ENCODE measurements around the gene ZNF500.

Gene ZNF500

GRCh38 chr16:4801962-4802658, 35.1 kb upstream of the ZNF500 start, which contains the start of gene ROGDI:
Gene ROGDI, minus strand, starts transcription at chr16:4802633. Its CDS starts 62 bp downstream, at chr16:4802571.
- Histone ChIP-seq H3K4me2 (ENCODE audit: low read length, poor library complexity, severe bottlenecking) (peak within 1 kb of the TSS; percentile 88), H3K27ac (ENCODE audit: low read length, poor library complexity, severe bottlenecking) (peak within 1 kb of the TSS; percentile 64), H3K14ac (ENCODE audit: low read length in 2 of 2) (peak within 1 kb of the TSS in 1 of 2 experiments; percentile 74), H3K4ac (ENCODE audit: low read depth in 1 of 2, low read length in 2 of 2) (peak within 1 kb of the TSS; percentile 56 to 80), H2BK12ac (ENCODE audit: low read length in 2 of 2) (peak within 1 kb of the TSS in 1 of 2 experiments; percentile 23), H3K4me3 (ENCODE audit: insufficient read depth in 1 of 2, low read depth in 1 of 2, low read length in 2 of 2) (peak within 1 kb of the TSS; percentile 84 to 90), H3K27me3 (ENCODE audit: control insufficient read depth in 1 of 2, insufficient read depth in 1 of 2, low read length in 2 of 2) (no peaks in the 10 kb centered on the region), H4K8ac (ENCODE audit: low read length) (peak within 1 kb of the TSS; percentile 46), H2AFZ (ENCODE audit: low read depth, low read length) (peak within 1 kb of the TSS; percentile 99), H2BK120ac (ENCODE audit: low read depth, low read length) (no peak within 1 kb of the TSS), H2AK5ac (ENCODE audit: low read length, severe bottlenecking) (no peak within 1 kb of the TSS), H3K23ac (ENCODE audit: low read length in 2 of 2) (peak within 1 kb of the TSS in 1 of 2 experiments; percentile 66), H3K9ac (ENCODE audit: low read length) (peak within 1 kb of the TSS; percentile 89), H3K36me3 (ENCODE audit: control insufficient read depth in 1 of 2, insufficient read depth in 2 of 2, low read depth in 1 of 2, low read length in 2 of 2) (peaks cover 42 to 70% of the 10 kb centered on the region in 2 experiments), H3K9me3 (ENCODE audit: control insufficient read depth, low read length) (no peaks in the 10 kb centered on the region), H4K91ac (ENCODE audit: low read length) (peak within 1 kb of the TSS; percentile 18), H3K18ac (ENCODE audit: low read depth in 1 of 2, low read length in 2 of 2) (peak within 1 kb of the TSS; percentile 80 to 88), H3K4me1 (ENCODE audit: control insufficient read depth, insufficient read depth, low read depth, low read length) (peaks cover 10% of the 10 kb centered on the region), H3K79me1 (replicated peaks; ENCODE audit: low read length, poor library complexity, severe bottlenecking) (peaks cover 14% of the 10 kb centered on the region), H2BK5ac (ENCODE audit: low read depth, low read length, poor library complexity, severe bottlenecking) (peak within 1 kb of the TSS; percentile 79), H2BK15ac (ENCODE audit: low read depth, poor library complexity, severe bottlenecking) (peak within 1 kb of the TSS; percentile 99)
- WGBS: under 1% methylated on average over 33 of the region's 70 CpGs
- peak; percentile 42 for DNase-seq

- H2AK5ac ChIP-seq (ENCODE audit: low read length, severe bottlenecking): no peak overlapping the region
- peak overlapping the region in 1 of 2 experiments; percentile 4 for H3K4ac ChIP-seq (ENCODE audit: low read depth in 1 of 2, low read length in 2 of 2)
- H3K18ac ChIP-seq (ENCODE audit: low read depth in 1 of 2, low read length in 2 of 2): no peak overlapping the region
- H3K4me3 ChIP-seq (ENCODE audit: insufficient read depth in 1 of 2, low read depth in 1 of 2, low read length in 2 of 2): peak overlapping the region; percentile 84 to 90
- peak overlapping the region; percentile 89 for H3K9ac ChIP-seq (ENCODE audit: low read length)
- H3K79me1 ChIP-seq (replicated peaks; ENCODE audit: low read length, poor library complexity, severe bottlenecking): peaks cover 14% of the 10 kb centered on the region
- peaks cover 10% of the 10 kb centered on the region for H3K4me1 ChIP-seq (ENCODE audit: control insufficient read depth, insufficient read depth, low read depth, low read length)
- 68% methylated on average over 23 of the region's 29 CpGs for WGBS
- peak overlapping the region; percentile 99 for H2AFZ ChIP-seq (ENCODE audit: low read depth, low read length)
- H4K8ac ChIP-seq (ENCODE audit: low read length): peak overlapping the region; percentile 46
- H3K9me3 ChIP-seq (ENCODE audit: control insufficient read depth, low read length): no peaks in the 10 kb centered on the region
- peak overlapping the region; percentile 18 for H4K91ac ChIP-seq (ENCODE audit: low read length)
- no peak overlapping the region for H2BK120ac ChIP-seq (ENCODE audit: low read depth, low read length)
- peak overlapping the region in 1 of 2 experiments; percentile 60 for H3K23ac ChIP-seq (ENCODE audit: low read length in 2 of 2)
- no peak overlapping the region for H2BK12ac ChIP-seq (ENCODE audit: low read length in 2 of 2)
- no peak overlapping the region for H3K14ac ChIP-seq (ENCODE audit: low read length in 2 of 2)
- H3K27me3 ChIP-seq (ENCODE audit: control insufficient read depth in 1 of 2, insufficient read depth in 1 of 2, low read length in 2 of 2): no peaks in the 10 kb centered on the region
- H3K27ac ChIP-seq (ENCODE audit: low read length, poor library complexity, severe bottlenecking): peak overlapping the region; percentile 25
- DNase-seq: no peak
- H2BK5ac ChIP-seq (ENCODE audit: low read depth, low read length, poor library complexity, severe bottlenecking): no peak overlapping the region
- peak overlapping the region; percentile 88 for H3K4me2 ChIP-seq (ENCODE audit: low read length, poor library complexity, severe bottlenecking)
- H3K36me3 ChIP-seq (ENCODE audit: control insufficient read depth in 1 of 2, insufficient read depth in 2 of 2, low read depth in 1 of 2, low read length in 2 of 2): peaks cover 39 to 72% of the 10 kb centered on the region in 2 experiments
- H2BK15ac ChIP-seq (ENCODE audit: low read depth, poor library complexity, severe bottlenecking): no peak overlapping the region
These were observed 34.3 kb upstream of the ZNF500 start for GRCh38 chr16:4801051-4801961.

GRCh38 chr16:4800290-4801041, 33.5 kb upstream of the ZNF500 start:
- Histone ChIP-seq H2AFZ (ENCODE audit: low read depth, low read length) (no peak overlapping the region), H3K9me3 (ENCODE audit: control insufficient read depth, low read length) (no peaks in the 10 kb centered on the region), H2AK5ac (ENCODE audit: low read length, severe bottlenecking) (no peak overlapping the region), H3K36me3 (ENCODE audit: control insufficient read depth in 1 of 2, insufficient read depth in 2 of 2, low read depth in 1 of 2, low read length in 2 of 2) (peaks cover 32 to 74% of the 10 kb centered on the region in 2 experiments), H2BK15ac (ENCODE audit: low read depth, poor library complexity, severe bottlenecking) (no peak overlapping the region), H3K18ac (ENCODE audit: low read depth in 1 of 2, low read length in 2 of 2) (no peak overlapping the region), H2BK12ac (ENCODE audit: low read length in 2 of 2) (no peak overlapping the region), H4K8ac (ENCODE audit: low read length) (no peak overlapping the region), H3K27ac (ENCODE audit: low read length, poor library complexity, severe bottlenecking) (no peak overlapping the region), H4K91ac (ENCODE audit: low read length) (no peak overlapping the region), H3K4me3 (ENCODE audit: insufficient read depth in 1 of 2, low read depth in 1 of 2, low read length in 2 of 2) (no peak overlapping the region), H3K9ac (ENCODE audit: low read length) (no peak overlapping the region), H3K27me3 (ENCODE audit: control insufficient read depth in 1 of 2, insufficient read depth in 1 of 2, low read length in 2 of 2) (no peaks in the 10 kb centered on the region), H3K23ac (ENCODE audit: low read length in 2 of 2) (no peak overlapping the region), H3K14ac (ENCODE audit: low read length in 2 of 2) (no peak overlapping the region), H3K4ac (ENCODE audit: low read depth in 1 of 2, low read length in 2 of 2) (no peak overlapping the region), H3K4me1 (ENCODE audit: control insufficient read depth, insufficient read depth, low read depth, low read length) (peaks cover 10% of the 10 kb centered on the region), H3K79me1 (replicated peaks; ENCODE audit: low read length, poor library complexity, severe bottlenecking) (peaks cover 13% of the 10 kb centered on the region), H2BK120ac (ENCODE audit: low read depth, low read length) (no peak overlapping the region), H3K4me2 (ENCODE audit: low read length, poor library complexity, severe bottlenecking) (no peak overlapping the region), H2BK5ac (ENCODE audit: low read depth, low read length, poor library complexity, severe bottlenecking) (no peak overlapping the region)
- WGBS: 93% methylated on average over 17 of the region's 17 CpGs
- DNase-seq: no peak
